Adrenal gland (tissue), 5 donors: ENCODE measurements around the gene NCLN.
"Not testable (repeated sequence)": the region's sequence is repeated elsewhere in the genome, so short reads cannot be mapped to it uniquely, and the experiment has no call there.

Experiments used
- CTCF ChIP-seq, 6 experiments: fragments of 450-650 bp in 4 of 6; fragments of 200-600 bp in 2 of 6; sonication (generic) in 1 of 6; IDR thresholded peaks; 1 replicate in 5 of 6; 2 replicates in 1 of 6; pipeline versions ENCODE4 v1.5.1 to v1.8.0; 2016 to 2021; ENCODE audit warnings: antibody characterized with exemption in 6 of 6, mild to moderate bottlenecking in 2 of 6, moderate library complexity in 1 of 6
- POLR2A ChIP-seq, 2 donors: fragments of 450-650 bp; IDR thresholded peaks; one replicate each; pipeline ENCODE4 v1.6.1; 2017; ENCODE audit warnings: antibody characterized with exemption in 2 of 2, mild to moderate bottlenecking in 2 of 2, moderate library complexity in 1 of 2
- donor health status: DM: no; HTN: no; CAD: no.

- TF ChIP-seq CTCF, POLR2A (IDR thresholded peaks at IDR 0.05): not testable (repeated sequence)
Observed at GRCh38 chr19:3172673-3173000, 13.1 kb upstream of the NCLN start.
